Esophagus squamous epithelium (tissue), 5 donors: ENCODE results near the gene HPSE2. TPM values are rescaled to one million over a fixed set of nuclear protein-coding genes. Genes with fewer than 3 reads are reported as not detected.
"Not testable (repeated sequence)": the region's sequence is repeated elsewhere in the genome, so short reads cannot be mapped to it uniquely, and the experiment has no call there.

Experiments
- DNase-seq: peaks from one replicate; lab custom pipeline; 2025; lab: John Stamatoyannopoulos, UW
- H3K27ac ChIP-seq, 4 donors: fragments of 200-600 bp; sonication (generic); one replicate each; pipeline ENCODE4 v1.5.1; 2016 to 2019; ENCODE audit warnings: mild to moderate bottlenecking in 1 of 4
- H3K27me3 ChIP-seq, 4 donors: fragments of 200-600 bp; sonication (generic); 1 replicate in 3 of 4; 2 replicates in 1 of 4; pipeline versions ENCODE4 v1.5.1 to v1.6.0; 2017 to 2021; ENCODE audit warnings: antibody characterized with exemption in 1 of 4
- H3K36me3 ChIP-seq, 3 donors: fragments of 200-600 bp; sonication (generic); one replicate each; pipeline ENCODE4 v1.5.1; 2016 to 2019
- H3K4me1 ChIP-seq, 3 donors: fragments of 200-600 bp; sonication (generic); one replicate each; pipeline ENCODE4 v1.5.1; 2017 to 2019
- H3K4me3 ChIP-seq, 4 donors: fragments of 200-600 bp; sonication (generic); 1 replicate in 3 of 4; 2 replicates in 1 of 4; pipeline ENCODE4 v1.5.1; 2016 to 2019; ENCODE audit warnings: mild to moderate bottlenecking in 2 of 4, moderate library complexity in 1 of 4
- H3K9me3 ChIP-seq, 3 donors: fragments of 200-600 bp; sonication (generic); one replicate each; pipeline ENCODE4 v1.5.1; 2016 to 2019
- CTCF ChIP-seq, 6 experiments: fragments of 450-650 bp in 4 of 6; fragments of 200-600 bp in 2 of 6; sonication (generic) in 2 of 6; IDR thresholded peaks; one replicate each; pipeline ENCODE4 v1.5.1; 2016 to 2019; ENCODE audit warnings: antibody characterized with exemption in 6 of 6, mild to moderate bottlenecking in 4 of 6, moderate library complexity in 4 of 6
- POLR2A ChIP-seq, 4 donors: fragments of 450-650 bp; IDR thresholded peaks; one replicate each; pipeline ENCODE4 v1.6.1; 2017; ENCODE audit warnings: antibody characterized with exemption in 4 of 4, mild to moderate bottlenecking in 4 of 4, moderate library complexity in 3 of 4
- WGBS, 2 donors: methylation state at CpG; one replicate each; pipeline ENCODE4 v1.1.5; 2018; 5-methylcytosine and 5-hydroxymethylcytosine counted together
- intact Hi-C: fragments of 100-400 bp; cut with DNase I; formaldehyde crosslinking; loops from one replicate; pipeline ENCODE4 v1.15.0; 2022
- total RNA-seq, 4 donors: library from RNA; depleted of rRNA; stranded (reverse); fragments of >200 nt; gene quantifications; one replicate each; pipeline ENCODE4 v1.1.0, GENCODE V29; 2016
- donor health status: DM: yes; HTN: yes; CAD: no.

The HPSE2 gene
- total RNA-seq, 4 donors from 2014 or later, result 0.47 to 5.3 (median 2.6) TPM

DNA sequence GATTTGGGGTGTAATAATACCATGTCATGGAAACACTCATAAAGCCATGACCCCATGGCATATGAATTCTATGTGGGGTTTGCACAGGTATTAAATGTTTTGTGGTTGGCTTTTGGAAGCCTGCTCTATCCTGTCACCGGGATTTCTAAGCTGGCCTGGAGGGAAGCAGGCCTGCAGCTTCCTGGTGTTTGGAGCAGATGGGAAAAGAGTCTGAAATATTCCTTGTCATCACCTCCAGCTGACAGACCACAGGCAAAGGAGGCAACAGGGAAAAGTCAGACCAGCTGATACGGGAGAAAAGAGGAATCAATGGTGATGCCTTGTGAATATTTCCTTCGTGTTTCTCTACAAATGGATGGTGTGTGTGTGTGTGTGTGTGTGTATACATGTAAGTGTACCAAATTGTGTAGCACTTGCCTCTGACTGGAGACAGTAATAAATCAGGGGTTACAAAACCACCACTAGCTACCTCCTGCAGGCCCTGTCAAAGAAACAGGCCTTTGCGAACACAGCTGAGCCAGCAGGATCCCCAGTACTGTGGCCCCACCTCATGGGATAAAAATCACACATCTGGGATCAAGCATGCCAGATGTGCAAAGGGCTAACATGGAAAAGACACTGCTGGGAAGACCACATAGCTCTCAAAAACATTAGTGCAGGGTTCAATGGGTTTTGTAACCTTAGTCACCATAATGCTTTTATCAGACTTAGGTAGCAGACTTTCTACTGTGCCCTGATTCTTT, 668.1 kb downstream of the HPSE2 start:
- no peak for DNase-seq
- TF ChIP-seq POLR2A (IDR thresholded peaks at IDR 0.05), result no peak
- no peak for TF ChIP-seq CTCF (IDR thresholded peaks at IDR 0.05)
- H3K27me3 ChIP-seq, result no peaks in the 10 kb centered on the region
- H3K9me3 ChIP-seq, result no peaks in the 10 kb centered on the region
- H3K4me3 ChIP-seq, result no peak overlapping the region
- intact Hi-C loops, result no loop called here
- no peaks in the 10 kb centered on the region for H3K36me3 ChIP-seq
- no peaks in the 10 kb centered on the region for H3K4me1 ChIP-seq
- H3K27ac ChIP-seq, result no peak overlapping the region
- WGBS, 2 donors, result 51 to 57% methylated on average over 4 of the region's 4 CpGs

DNA sequence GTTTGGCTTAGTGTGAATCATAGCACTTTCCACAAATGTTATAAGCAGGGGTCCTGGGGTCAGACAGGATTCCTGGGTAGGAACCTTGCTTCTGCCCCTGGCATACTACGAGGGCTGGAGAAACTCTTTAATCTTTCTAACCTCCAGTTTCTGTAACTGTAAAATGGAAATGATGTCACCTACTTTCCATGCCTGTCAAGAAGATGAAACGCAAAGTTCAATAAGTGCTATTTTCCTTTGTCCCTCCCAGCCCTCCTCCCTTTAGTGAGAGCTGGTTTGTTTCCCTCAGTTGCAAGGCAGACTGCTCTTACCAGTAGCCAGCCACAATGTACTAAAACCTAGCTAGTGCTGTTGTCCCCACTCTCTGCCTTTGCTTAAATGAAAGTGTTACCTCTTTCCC, 671.8 kb downstream of the HPSE2 start:
- Histone ChIP-seq H3K36me3 (no peaks in the 10 kb centered on the region), H3K4me3 (no peak overlapping the region), H3K4me1 (no peaks in the 10 kb centered on the region), H3K27me3 (no peaks in the 10 kb centered on the region), H3K9me3 (no peaks in the 10 kb centered on the region), H3K27ac (no peak overlapping the region)
- 34 to 57% methylated on average over 2 of the region's 2 CpGs for WGBS, 2 donors
- TF ChIP-seq POLR2A (IDR thresholded peaks at IDR 0.05) (no peak), CTCF (IDR thresholded peaks at IDR 0.05) (no peak)
- intact Hi-C loops, result no loop called here
- DNase-seq, result no peak

DNA sequence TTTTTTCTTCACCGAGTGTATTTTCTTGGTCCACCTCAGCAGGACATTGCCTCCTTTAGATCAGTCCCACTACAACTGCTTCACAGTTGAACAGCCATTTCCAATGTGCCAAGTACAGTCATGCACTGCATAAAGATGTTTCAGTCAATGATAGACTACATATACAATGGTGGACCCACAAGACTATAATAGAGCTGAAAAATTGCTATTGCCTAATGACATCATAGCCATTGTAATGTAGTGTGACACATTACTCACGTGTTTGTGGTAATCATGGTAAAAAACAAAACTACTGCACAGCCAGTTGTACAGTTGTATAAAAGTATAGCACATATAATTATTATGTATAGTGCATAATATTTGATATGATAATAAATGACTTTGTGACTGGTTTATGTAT, 675.1 kb downstream of the HPSE2 start:
- no peaks in the 10 kb centered on the region for H3K27me3 ChIP-seq
- DNase-seq, result no peak
- H3K36me3 ChIP-seq, result no peaks in the 10 kb centered on the region
- 81 to 87% methylated on average over 2 of the region's 2 CpGs for WGBS, 2 donors
- H3K27ac ChIP-seq, result no peak overlapping the region
- intact Hi-C loops, result no loop called here
- H3K4me3 ChIP-seq, result no peak overlapping the region
- H3K4me1 ChIP-seq, result no peaks in the 10 kb centered on the region
- H3K9me3 ChIP-seq, result no peaks in the 10 kb centered on the region
- TF ChIP-seq POLR2A (IDR thresholded peaks at IDR 0.05) (no peak), CTCF (IDR thresholded peaks at IDR 0.05) (no peak)

DNA sequence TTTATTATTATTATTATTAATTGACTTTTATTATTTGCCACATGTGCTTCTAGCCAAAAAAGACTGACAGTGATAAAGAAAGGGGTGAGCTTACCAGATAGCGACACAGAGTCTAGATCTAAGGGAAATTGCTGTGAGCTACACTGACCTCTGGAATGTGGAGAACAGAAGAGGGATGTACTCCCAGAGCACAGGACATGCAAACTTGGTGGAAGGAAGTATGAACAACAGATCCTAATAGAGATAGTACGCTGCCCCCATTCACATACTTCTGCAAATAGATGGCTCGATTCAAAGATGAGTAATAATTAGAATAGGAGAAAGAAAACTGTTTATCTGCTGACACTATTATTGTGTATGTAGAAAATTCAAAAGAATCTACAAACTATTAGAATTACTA, 679.6 kb downstream of the HPSE2 start:
- TF ChIP-seq CTCF (IDR thresholded peaks at IDR 0.05) (no peak), POLR2A (IDR thresholded peaks at IDR 0.05) (no peak)
- no peaks in the 10 kb centered on the region for H3K4me1 ChIP-seq
- H3K4me3 ChIP-seq, result no peak overlapping the region
- H3K27me3 ChIP-seq, result no peaks in the 10 kb centered on the region
- intact Hi-C loops, result no loop called here
- WGBS, 2 donors, result 51 to 57% methylated on average over 3 of the region's 3 CpGs
- H3K36me3 ChIP-seq, result no peaks in the 10 kb centered on the region
- H3K9me3 ChIP-seq, result no peaks in the 10 kb centered on the region
- no peak overlapping the region for H3K27ac ChIP-seq
- no peak for DNase-seq

GRCh38 chr10:98555021-98555619, 680.5 kb downstream of the HPSE2 start:
- no peak overlapping the region for H3K27ac ChIP-seq
- no peaks in the 10 kb centered on the region for H3K36me3 ChIP-seq
- H3K27me3 ChIP-seq, result no peaks in the 10 kb centered on the region
- no peak for TF ChIP-seq CTCF (IDR thresholded peaks at IDR 0.05)
- TF ChIP-seq POLR2A (IDR thresholded peaks at IDR 0.05), result no peak
- WGBS, 2 donors, result 23 to 29% methylated on average over 7 of the region's 7 CpGs
- intact Hi-C loops, result no loop called here
- no peak for DNase-seq
- H3K4me1 ChIP-seq, result no peaks in the 10 kb centered on the region
- no peak overlapping the region for H3K4me3 ChIP-seq
- H3K9me3 ChIP-seq, result no peaks in the 10 kb centered on the region

DNA sequence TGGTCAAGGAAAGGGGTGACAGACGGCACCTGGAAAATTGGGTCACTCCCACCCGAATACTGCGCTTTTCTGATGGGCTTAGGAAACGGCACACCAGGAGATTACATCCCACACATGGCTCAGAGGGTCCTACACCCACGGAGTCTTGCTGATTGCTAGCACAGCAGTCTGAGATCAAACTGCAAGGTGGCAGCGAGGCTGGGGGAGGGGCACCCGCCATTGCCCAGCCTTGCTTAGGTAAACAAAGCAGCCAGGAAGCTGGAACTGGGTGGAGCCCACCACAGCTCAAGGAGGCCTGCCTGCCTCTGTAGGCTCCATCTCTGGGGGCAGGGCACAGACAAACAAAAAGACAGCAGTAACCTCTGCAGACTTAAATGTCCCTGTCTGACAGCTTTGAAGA, 694.1 kb downstream of the HPSE2 start:
- WGBS, 2 donors, result 58 to 60% methylated on average over 1 to 3 of the region's 7 CpGs
- H3K36me3 ChIP-seq, H3K4me3 ChIP-seq, H3K27ac ChIP-seq, DNase-seq, intact Hi-C loops, H3K9me3 ChIP-seq, H3K27me3 ChIP-seq, H3K4me1 ChIP-seq: not testable (repeated sequence)
